ENCODE data around the gene JPT2. TPM values are rescaled to one million over a fixed set of nuclear protein-coding genes. Genes with fewer than 3 reads are reported as not detected.

The JPT2 gene
- total RNA-seq, 2 donors from 2014 or later = 11.7 to 16.1 TPM

- Histone ChIP-seq H3K36me3 (peaks cover 56% of the 10 kb centered on the region), H3K27ac (no peak overlapping the region), H3K27me3 (no peaks in the 10 kb centered on the region), H3K4me1 (peaks cover 0 to 16% of the 10 kb centered on the region in 2 donors), H3K9me3 (no peaks in the 10 kb centered on the region), H3K4me3 (no peak overlapping the region)
- no peak for DNase-seq (ENCODE audit: low spot score)
- TF ChIP-seq CTCF (IDR thresholded peaks at IDR 0.05) = no peak
These were observed 25.1 kb upstream of the JPT2 start for GRCh38 chr16:1653023-1653422.

GRCh38 chr16:1654505-1655268 lies 23.4 kb upstream of the JPT2 start:
- Histone ChIP-seq H3K27ac (no peak overlapping the region), H3K36me3 (peaks cover 63% of the 10 kb centered on the region), H3K4me3 (no peak overlapping the region), H3K4me1 (peaks cover 0 to 24% of the 10 kb centered on the region in 2 donors), H3K9me3 (no peaks in the 10 kb centered on the region), H3K27me3 (no peaks in the 10 kb centered on the region)
- DNase-seq (ENCODE audit: low spot score) = no peak
- TF ChIP-seq CTCF (IDR thresholded peaks at IDR 0.05) = no peak

GRCh38 chr16:1655269-1655807 lies 22.7 kb upstream of the JPT2 start:
- Histone ChIP-seq H3K27me3 (no peaks in the 10 kb centered on the region), H3K9me3 (no peaks in the 10 kb centered on the region), H3K4me3 (no peak overlapping the region), H3K36me3 (peaks cover 69% of the 10 kb centered on the region), H3K4me1 (peaks cover 0 to 24% of the 10 kb centered on the region in 2 donors), H3K27ac (no peak overlapping the region)
- DNase-seq (ENCODE audit: low spot score) = no peak
- no peak for TF ChIP-seq CTCF (IDR thresholded peaks at IDR 0.05)

GRCh38 chr16:1655909-1656807 lies 21.9 kb upstream of the JPT2 start:
- no peak for DNase-seq (ENCODE audit: low spot score)
- TF ChIP-seq CTCF (IDR thresholded peaks at IDR 0.05) = no peak
- Histone ChIP-seq H3K27ac (peak overlapping the region; percentile 77 to 79), H3K9me3 (no peaks in the 10 kb centered on the region), H3K27me3 (no peaks in the 10 kb centered on the region), H3K36me3 (peaks cover 71% of the 10 kb centered on the region), H3K4me1 (peaks cover 0 to 24% of the 10 kb centered on the region in 2 donors), H3K4me3 (no peak overlapping the region)

- H3K27ac ChIP-seq = peak overlapping the region; percentile 77 to 79
These were observed 21.1 kb upstream of the JPT2 start for GRCh38 chr16:1656808-1657617.

More at GRCh38 chr16:1656808-1657617, 21.1 kb upstream of the JPT2 start:
- peaks cover 0 to 24% of the 10 kb centered on the region in 2 donors for H3K4me1 ChIP-seq
- no peak for DNase-seq (ENCODE audit: low spot score)
- H3K9me3 ChIP-seq = no peaks in the 10 kb centered on the region
- no peaks in the 10 kb centered on the region for H3K27me3 ChIP-seq
- no peak overlapping the region for H3K4me3 ChIP-seq
- H3K36me3 ChIP-seq = peaks cover 76% of the 10 kb centered on the region
- no peak for TF ChIP-seq CTCF (IDR thresholded peaks at IDR 0.05)
